GM21367 (cell line): ENCODE results near the gene TMC6.
"Not testable (repeated sequence)": the region's sequence is repeated elsewhere in the genome, so short reads cannot be mapped to it uniquely, and the experiment has no call there.

Experiments used
- ATAC-seq: cut with Tn5 transposase; IDR thresholded peaks from one replicate; pipeline ENCODE4 v1.9.1; 2021; ENCODE audit not compliant: unreplicated experiment

TMC6 gene

DNA sequence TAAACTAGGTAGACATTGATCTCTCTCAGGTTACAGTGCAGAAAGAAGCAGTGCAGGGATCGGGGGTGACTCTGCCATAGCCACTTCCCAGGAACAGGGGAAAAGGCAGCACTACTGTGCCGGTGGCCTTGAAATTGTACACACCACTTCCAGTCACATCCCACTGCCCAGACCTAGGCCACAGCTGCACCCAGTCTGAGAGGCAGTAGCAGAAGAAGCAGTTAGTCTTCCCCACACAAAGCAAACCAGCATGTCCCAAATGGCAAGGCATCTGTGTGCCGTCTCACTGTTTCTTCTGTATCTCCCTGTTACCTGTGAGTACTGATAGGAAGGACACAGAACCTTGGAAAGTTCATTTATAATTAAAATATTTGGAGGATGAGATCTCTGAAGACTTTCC, 47.0 kb downstream of the TMC6 start:
- ATAC-seq = no peak

- no peak for ATAC-seq
These were observed 49.3 kb downstream of the TMC6 start for GRCh38 chr17:78079253-78079652.

DNA sequence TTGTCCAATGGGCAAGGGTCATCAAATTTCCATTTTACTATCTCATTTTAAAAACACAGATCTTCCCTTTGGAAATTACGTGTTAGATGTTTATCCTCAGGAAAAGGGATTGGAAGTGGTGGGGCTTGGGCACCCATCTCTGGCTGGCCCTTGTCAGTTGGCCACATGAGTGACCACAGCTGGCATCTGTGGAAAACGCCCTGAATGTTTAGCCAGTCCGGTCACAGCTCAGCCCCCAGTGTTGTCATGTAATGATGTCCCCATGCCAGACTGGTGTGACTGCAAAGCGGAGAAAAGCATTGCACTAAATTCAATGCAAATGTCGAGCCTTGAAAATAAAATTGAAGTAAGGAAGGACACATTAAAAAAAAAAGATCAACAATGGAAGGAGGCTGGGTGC, 53.0 kb downstream of the TMC6 start:
- ATAC-seq = no peak

GRCh38 chr17:78075011-78075410, 53.5 kb downstream of the TMC6 start:
- no peak for ATAC-seq

- no peak for ATAC-seq
These were observed 55.6 kb downstream of the TMC6 start for GRCh38 chr17:78072961-78073360.

DNA sequence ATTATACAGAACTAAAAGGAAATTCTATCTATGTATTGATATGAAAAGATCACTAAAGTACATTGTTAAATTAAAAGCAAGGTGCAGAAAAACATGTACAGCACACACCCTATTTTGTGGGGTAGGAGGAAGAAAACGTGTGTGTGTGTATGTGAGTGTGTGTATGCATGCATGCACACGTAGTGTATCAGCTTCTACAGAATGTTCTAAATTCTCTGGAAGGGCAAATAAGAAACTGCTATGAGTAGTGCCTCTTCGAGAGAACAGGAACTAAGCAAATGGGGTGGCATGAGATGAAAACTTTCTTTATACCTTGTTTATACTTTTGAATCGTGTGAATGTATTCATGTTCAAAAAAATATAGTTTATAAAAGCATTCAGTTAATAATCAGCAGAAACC, 58.9 kb downstream of the TMC6 start:
- no peak for ATAC-seq

DNA sequence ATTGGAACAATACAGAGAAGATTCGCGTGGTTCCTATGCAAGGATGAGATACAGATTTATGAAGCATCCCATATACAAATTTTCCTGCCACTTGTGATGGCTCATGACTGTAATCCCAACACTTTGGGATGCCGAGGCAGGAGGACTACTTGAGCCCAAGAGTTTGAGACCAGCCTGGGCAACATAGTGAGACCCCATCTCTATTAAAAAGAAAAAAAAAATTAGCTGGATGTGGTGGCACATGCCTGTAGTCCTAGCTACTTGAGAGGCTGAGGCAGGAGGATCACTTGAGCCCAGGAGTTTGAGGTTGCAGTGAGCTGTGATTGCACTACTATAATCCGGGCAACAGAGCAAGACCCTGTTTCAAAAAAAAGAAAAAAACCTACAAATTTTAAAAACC, 61.6 kb downstream of the TMC6 start:
- ATAC-seq = not testable (repeated sequence)

GRCh38 chr17:78064708-78065107, 63.8 kb downstream of the TMC6 start:
- ATAC-seq = no peak

DNA sequence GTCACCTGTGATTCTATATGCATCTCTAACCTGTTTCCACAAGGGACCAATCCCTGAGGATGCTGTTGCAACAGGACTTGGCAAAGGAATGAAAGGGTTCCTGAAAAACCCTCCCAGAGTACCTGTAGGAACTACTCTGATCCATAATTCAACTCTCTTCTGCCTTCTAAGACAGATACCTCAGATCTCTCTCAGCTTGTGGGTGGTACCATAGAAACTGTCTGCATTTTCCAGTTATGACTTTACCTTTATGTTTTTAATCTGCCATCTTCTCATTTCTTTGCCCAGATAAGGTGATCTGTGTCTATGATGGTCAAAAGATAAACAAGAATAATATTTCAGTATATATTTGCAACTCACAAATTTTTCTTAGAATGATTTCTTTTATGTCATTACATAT, 65.1 kb downstream of the TMC6 start:
- ATAC-seq = no peak

- no peak for ATAC-seq
These were observed 66.0 kb downstream of the TMC6 start for GRCh38 chr17:78062596-78062995.
